Activated CD4-positive, CD25-positive, alpha-beta regulatory T cell treated with anti-CD3 and anti-CD28 coated beads, Interleukin-2, amount 50 U/mL, for 16 hours (primary cell): ENCODE data around the gene C10orf71.

Source experiments
- DNase-seq: peaks from one replicate; pipeline ENCODE4 v3.0.0-alpha.2; 2020; ENCODE audit warnings: low read depth, low spot score

Gene C10orf71

GRCh38 chr10:49361178-49361554 lies 62.2 kb downstream of the C10orf71 start:
- DNase-seq: no peak

GRCh38 chr10:49361735-49362568 lies 63.0 kb downstream of the C10orf71 start:
- no peak for DNase-seq

- no peak for DNase-seq
Measured at GRCh38 chr10:49362596-49363260, 63.8 kb downstream of the C10orf71 start.

- DNase-seq: no peak
Measured at GRCh38 chr10:49363309-49364031, 64.5 kb downstream of the C10orf71 start.

GRCh38 chr10:49364051-49364450 lies 65.1 kb downstream of the C10orf71 start:
- DNase-seq: no peak

- no peak for DNase-seq
Measured at GRCh38 chr10:49364747-49365146, 65.8 kb downstream of the C10orf71 start.

- DNase-seq: no peak
Measured at GRCh38 chr10:49365275-49365674, 66.3 kb downstream of the C10orf71 start.

GRCh38 chr10:49365675-49366415 lies 66.9 kb downstream of the C10orf71 start:
- DNase-seq: no peak

GRCh38 chr10:49366460-49366859 lies 67.5 kb downstream of the C10orf71 start:
- no peak for DNase-seq

- DNase-seq: no peak
Measured at GRCh38 chr10:49367600-49367999, 68.6 kb downstream of the C10orf71 start.

GRCh38 chr10:49368256-49368655 lies 69.3 kb downstream of the C10orf71 start:
- DNase-seq: no peak

GRCh38 chr10:49369216-49370162 lies 70.5 kb downstream of the C10orf71 start:
- no peak for DNase-seq

GRCh38 chr10:49370326-49371100 lies 71.5 kb downstream of the C10orf71 start:
- no peak for DNase-seq

- DNase-seq: no peak
Measured at GRCh38 chr10:49371967-49372366, 73.0 kb downstream of the C10orf71 start.

- DNase-seq: no peak
Measured at GRCh38 chr10:49373361-49373760, 74.4 kb downstream of the C10orf71 start.

- no peak for DNase-seq
Measured at GRCh38 chr10:49374740-49375139, 75.8 kb downstream of the C10orf71 start.

GRCh38 chr10:49375611-49376010 lies 76.6 kb downstream of the C10orf71 start:
- no peak for DNase-seq
